Stimulated activated CD8-positive, alpha-beta memory T cell treated with anti-CD3 and anti-CD28 coated beads, Interleukin-4, amount 100 ng/mL, for 4 hours (primary cell): ENCODE data around the gene SLC11A1.

Experiments used
- DNase-seq, 2 donors: peaks; one replicate each; pipeline ENCODE4 v3.0.0-alpha.2; 2020; ENCODE audit warnings: low read depth in 2 of 2, low spot score in 1 of 2

Gene SLC11A1

DNA sequence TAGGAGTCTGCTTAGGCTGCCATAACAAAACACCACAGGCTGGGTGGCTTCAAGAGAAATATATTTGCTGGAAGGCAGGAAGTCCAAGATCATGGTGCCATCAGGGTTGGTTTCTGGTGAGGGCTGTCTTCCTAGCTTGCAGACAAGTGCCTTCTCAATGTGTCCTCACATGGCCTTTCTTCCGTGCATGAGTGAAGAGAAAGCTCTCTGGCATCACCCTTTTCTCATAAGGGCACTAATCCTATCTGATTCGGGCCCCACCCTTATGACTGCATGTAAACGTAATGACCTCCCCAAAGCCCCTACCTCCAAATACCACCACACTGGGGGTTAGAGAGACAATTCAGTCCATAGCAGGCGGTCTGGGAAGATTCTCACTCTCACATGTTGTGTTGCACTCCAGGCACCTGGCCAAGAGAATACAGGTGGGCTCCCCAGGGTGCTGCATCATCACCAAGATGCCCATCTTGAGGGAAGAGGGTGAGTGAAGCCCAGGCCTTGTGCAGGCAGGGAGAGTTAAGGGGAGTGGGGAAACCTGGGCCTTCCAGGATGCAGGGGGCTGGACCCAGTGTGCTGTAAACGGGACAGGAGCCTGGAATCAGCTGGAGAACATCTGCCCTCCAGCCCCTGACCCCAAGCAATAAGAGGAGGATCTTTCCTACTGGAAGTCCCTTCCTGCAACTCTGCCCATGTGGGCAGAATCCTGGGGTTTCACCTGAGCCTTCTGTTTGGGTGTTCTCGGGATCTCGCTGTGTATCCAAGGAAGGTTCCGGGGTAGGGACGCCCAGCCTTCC is 15.3 kb upstream of the SLC11A1 start:
- no peak for DNase-seq

- DNase-seq = peak; percentile 39 to 58
Observed at GRCh38 chr2:218367415-218368149, 14.5 kb upstream of the SLC11A1 start.

DNA sequence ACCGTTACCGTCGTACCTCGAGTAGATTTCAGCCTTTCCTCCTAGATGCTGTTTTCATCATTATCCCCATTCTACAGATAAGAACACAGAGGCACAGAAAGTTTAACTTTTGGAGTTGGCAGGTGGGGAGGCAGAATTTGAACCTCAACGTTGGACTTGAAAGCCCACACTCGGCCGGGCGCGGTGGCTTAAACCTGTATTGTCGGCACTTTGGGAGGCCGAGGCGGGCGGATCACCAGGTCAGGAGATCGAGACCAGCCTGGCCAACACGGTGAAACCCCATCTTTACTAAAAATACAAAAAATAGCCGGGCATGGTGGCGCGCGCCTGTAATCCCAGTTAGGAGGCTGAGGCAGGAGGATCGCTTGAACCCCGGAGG is 13.9 kb upstream of the SLC11A1 start:
- DNase-seq = no peak

- DNase-seq = no peak
Observed at GRCh38 chr2:218368621-218369153, 13.4 kb upstream of the SLC11A1 start.

- no peak for DNase-seq
Observed at GRCh38 chr2:218369330-218369729, 12.7 kb upstream of the SLC11A1 start.

DNA sequence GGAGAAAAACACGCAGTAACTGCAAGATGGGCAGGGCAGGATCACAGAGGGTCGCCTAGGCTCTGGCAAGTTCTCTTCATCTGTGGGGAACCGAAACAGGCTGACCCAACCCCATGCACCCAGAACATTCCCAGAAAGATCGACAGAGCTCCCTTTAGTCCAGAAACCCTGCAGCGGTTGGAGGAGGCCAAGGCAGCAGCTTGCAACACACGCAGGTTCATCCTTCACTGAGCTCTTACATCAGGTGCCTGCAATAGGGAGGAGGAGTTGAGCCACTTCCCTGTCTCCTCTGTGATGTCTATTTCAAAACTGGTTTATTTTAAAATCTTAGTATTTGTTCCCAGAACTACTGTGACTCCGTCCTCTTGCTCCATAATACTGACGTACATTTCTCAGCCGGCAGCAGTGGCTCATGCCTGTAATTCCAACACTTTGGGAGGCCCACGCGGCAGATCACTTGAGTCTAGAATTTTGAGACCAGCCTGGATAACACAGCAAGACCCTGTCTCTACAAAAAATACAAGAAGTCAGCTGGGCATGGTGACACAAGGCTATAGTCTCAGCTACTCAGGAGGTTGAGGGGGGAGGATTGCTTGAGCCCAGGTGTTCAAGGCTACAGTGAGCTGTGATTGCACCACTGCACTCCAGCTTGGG is 11.5 kb upstream of the SLC11A1 start:
- DNase-seq = no peak

DNA sequence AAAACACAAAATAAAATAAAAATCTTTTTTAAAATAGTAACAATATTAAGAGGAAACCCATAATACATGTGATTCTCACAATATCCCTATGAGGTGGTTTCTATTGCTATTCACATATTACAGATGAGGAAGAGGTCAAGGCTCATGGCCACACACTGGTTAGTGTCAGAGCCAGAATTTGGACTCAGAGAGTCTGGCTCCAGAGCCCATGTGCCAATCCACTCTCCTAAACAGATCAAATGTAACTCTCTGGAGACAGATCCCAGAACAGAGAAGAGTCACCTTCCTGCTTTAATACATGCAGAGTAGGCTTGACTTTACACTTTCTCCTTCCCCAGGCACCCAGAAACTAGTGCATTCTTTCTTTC is 10.1 kb upstream of the SLC11A1 start:
- DNase-seq = no peak

DNA sequence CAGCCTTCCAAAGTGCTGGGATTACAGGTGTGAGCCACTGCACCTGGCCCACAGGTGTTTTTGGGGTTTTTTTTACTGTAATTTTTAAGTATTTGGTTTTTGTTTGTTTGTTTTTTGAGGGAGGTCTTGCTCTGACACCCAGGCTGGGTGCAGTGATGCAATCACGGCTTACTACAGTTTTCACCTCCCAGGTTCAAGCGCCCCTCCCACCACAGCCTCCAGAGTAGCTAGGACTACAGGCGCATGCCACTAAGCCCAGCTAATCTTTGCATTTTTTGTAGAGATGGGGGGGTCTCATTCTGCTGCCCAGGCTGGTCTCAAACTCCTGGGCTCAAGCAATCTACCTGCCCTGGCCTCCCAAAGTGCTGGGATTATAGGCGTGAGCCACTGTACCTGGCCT is 7.3 kb upstream of the SLC11A1 start:
- DNase-seq = no peak

- no peak for DNase-seq
Observed at GRCh38 chr2:218375212-218375611, 6.9 kb upstream of the SLC11A1 start.

GRCh38 chr2:218378053-218378452 is 4.0 kb upstream of the SLC11A1 start:
- no peak for DNase-seq

- DNase-seq = no peak
Observed at GRCh38 chr2:218382785-218383184, 712 bp downstream of the SLC11A1 start.

- DNase-seq = no peak
Observed at GRCh38 chr2:218383892-218384519, 1.9 kb downstream of the SLC11A1 start.

GRCh38 chr2:218384975-218385374 is 2.9 kb downstream of the SLC11A1 start:
- no peak for DNase-seq

GRCh38 chr2:218386505-218387368 is 4.7 kb downstream of the SLC11A1 start:
- DNase-seq = no peak

- DNase-seq = no peak
Observed at GRCh38 chr2:218387369-218388194, 5.5 kb downstream of the SLC11A1 start.

- no peak for DNase-seq
Observed at GRCh38 chr2:218389333-218390150, 7.5 kb downstream of the SLC11A1 start.

DNA sequence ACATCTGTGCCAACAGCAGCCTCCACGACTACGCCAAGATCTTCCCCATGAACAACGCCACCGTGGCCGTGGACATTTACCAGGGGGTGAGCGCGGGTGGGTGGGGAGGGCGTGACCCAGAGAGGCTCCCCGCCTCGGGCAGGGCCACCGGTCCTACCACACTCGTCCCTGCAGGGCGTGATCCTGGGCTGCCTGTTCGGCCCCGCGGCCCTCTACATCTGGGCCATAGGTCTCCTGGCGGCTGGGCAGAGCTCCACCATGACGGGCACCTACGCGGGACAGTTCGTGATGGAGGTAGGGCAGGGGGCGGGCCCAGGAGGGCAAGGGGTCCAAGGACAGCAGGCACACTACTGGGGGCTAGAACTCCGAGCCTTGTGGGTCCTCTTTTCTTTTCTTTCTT is 9.1 kb downstream of the SLC11A1 start:
- DNase-seq = no peak

DNA sequence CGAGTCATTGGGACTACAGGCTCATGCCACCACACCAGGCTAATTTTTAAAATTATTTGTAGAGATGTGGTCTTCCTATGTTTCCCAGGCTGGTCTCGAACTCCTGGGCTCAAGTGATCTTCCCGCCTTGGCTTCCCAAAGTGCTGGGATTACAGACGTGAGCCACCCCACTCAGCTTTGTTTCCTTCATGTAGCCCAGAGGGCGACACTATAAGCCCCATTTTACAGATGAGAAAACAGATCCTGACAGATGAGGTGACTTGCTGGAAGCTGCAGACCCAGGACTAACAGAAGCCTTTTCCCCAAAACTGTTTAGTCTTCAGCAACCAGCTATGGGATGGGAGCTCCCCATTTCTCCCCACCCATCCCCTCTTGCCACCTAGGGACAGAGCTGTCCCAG is 10.4 kb downstream of the SLC11A1 start:
- no peak for DNase-seq
